Measurements from ENCODE around the gene CDKN2B-AS1.

DNA sequence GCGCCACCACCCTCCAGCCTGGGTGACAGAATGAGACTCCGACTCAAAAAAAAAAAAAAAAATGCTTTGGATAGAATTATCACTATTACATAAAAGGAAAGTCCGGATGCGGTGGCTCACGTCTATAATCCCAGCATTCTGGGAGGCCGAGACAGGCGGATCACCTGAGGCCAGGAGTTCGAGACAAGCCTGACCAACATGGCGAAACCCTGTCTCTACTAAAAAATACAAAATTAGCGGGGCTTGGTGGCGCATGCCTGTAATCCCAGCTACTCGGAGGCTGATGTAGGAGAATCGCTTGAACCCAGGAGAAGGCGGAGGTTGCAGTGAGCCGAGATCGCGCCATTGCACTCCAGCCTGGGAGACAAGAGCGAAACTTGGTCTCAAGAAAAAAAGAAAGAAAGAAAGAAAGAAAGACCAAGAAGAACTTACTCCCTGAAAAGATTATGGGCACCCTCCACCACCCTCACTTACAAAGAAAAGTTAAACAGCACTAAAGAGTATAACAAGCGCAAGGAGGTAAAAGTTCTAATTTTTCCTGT, 18.2 kb upstream of the CDKN2B-AS1 start:
- TF ChIP-seq, protein P1, sequence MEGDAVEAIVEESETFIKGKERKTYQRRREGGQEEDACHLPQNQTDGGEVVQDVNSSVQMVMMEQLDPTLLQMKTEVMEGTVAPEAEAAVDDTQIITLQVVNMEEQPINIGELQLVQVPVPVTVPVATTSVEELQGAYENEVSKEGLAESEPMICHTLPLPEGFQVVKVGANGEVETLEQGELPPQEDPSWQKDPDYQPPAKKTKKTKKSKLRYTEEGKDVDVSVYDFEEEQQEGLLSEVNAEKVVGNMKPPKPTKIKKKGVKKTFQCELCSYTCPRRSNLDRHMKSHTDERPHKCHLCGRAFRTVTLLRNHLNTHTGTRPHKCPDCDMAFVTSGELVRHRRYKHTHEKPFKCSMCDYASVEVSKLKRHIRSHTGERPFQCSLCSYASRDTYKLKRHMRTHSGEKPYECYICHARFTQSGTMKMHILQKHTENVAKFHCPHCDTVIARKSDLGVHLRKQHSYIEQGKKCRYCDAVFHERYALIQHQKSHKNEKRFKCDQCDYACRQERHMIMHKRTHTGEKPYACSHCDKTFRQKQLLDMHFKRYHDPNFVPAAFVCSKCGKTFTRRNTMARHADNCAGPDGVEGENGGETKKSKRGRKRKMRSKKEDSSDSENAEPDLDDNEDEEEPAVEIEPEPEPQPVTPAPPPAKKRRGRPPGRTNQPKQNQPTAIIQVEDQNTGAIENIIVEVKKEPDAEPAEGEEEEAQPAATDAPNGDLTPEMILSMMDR (IDR thresholded peaks at IDR 0.05): no peak
- TF ChIP-seq EZH2 (IDR thresholded peaks at IDR 0.05) (peak; percentile 16), EZH2phosphoT487 (IDR thresholded peaks at IDR 0.05) (no peak)

Measured in neural progenitor cell (in vitro differentiated cells).